Peyer's patch (tissue), 4 donors: ENCODE data around the gene CDC42BPG.

Source experiments
- POLR2A ChIP-seq, 2 donors: fragments of 450-650 bp; IDR thresholded peaks; one replicate each; pipeline ENCODE4 v1.5.1; 2017; ENCODE audit warnings: antibody characterized with exemption in 2 of 2, mild to moderate bottlenecking in 2 of 2, moderate library complexity in 2 of 2
- TF ChIP-seq, protein P1 (sequence below), 6 experiments: fragments of 450-650 bp in 4 of 6; fragments of 200-600 bp in 2 of 6; sonication (generic) in 1 of 6; IDR thresholded peaks; one replicate each; pipeline ENCODE4 v1.5.1; 2017 to 2019; ENCODE audit warnings: antibody characterized with exemption in 6 of 6, mild to moderate bottlenecking in 3 of 6, moderate library complexity in 1 of 6

DNA sequence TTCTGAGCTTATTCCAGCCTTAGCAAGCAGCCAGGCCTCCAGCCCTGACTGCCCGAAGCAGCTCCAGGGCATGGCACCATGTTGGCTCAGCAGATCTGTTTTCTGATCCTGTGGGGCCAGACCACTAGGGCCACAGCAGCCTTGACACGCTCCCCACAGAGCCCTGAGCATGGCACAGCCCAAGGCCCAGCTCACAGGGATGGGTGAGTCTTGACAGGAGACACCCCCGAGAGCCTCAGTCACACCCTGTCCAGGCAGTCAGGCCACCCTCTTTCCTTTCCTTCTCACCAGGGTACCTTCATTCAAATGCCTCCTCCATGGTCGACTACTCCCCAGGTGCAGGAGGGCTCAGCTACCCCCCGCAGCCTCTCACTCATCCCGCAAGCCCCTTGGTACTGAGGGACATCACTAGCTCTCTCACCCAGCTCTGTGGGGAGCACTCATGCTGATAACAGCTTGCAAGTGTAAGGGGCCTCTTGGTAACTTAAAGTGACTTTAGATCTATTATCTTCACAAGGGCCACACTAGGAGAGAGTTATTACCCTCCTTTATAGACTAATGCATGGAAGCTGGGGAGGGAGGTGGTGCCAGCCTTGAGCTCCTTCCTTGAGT is 3.9 kb upstream of the CDC42BPG start:
- TF ChIP-seq POLR2A (IDR thresholded peaks at IDR 0.05) = peak in 1 of 2 donors; percentile 68
- TF ChIP-seq, protein P1, sequence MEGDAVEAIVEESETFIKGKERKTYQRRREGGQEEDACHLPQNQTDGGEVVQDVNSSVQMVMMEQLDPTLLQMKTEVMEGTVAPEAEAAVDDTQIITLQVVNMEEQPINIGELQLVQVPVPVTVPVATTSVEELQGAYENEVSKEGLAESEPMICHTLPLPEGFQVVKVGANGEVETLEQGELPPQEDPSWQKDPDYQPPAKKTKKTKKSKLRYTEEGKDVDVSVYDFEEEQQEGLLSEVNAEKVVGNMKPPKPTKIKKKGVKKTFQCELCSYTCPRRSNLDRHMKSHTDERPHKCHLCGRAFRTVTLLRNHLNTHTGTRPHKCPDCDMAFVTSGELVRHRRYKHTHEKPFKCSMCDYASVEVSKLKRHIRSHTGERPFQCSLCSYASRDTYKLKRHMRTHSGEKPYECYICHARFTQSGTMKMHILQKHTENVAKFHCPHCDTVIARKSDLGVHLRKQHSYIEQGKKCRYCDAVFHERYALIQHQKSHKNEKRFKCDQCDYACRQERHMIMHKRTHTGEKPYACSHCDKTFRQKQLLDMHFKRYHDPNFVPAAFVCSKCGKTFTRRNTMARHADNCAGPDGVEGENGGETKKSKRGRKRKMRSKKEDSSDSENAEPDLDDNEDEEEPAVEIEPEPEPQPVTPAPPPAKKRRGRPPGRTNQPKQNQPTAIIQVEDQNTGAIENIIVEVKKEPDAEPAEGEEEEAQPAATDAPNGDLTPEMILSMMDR (IDR thresholded peaks at IDR 0.05) = peak in 1 of 6 experiments; percentile 21
